Ammon's horn (tissue), 1 donor: Measurements from ENCODE around the gene RNF126.
"Not testable (repeated sequence)": the region's sequence is repeated elsewhere in the genome, so short reads cannot be mapped to it uniquely, and the experiment has no call there.

Source experiments
- DNase-seq: peaks from one replicate; pipeline ENCODE4 v3.0.0-alpha.2; 2016; ENCODE audit warnings: low spot score

The RNF126 gene

GRCh38 chr19:662962-663681 is at the start of gene RNF126:
Gene RNF126, minus strand, starts transcription at chr19:663214. Its CDS starts 93 bp downstream, at chr19:663121.
- peak; percentile 94 for DNase-seq

GRCh38 chr19:711254-711653 is 48.2 kb upstream of the RNF126 start:
- DNase-seq = no peak

- DNase-seq = no peak
Measured at GRCh38 chr19:710767-711166, 47.8 kb upstream of the RNF126 start.

- no peak for DNase-seq
Measured at GRCh38 chr19:709965-710571, 47.1 kb upstream of the RNF126 start.

GRCh38 chr19:709196-709964 is 46.4 kb upstream of the RNF126 start:
- DNase-seq = no peak

- DNase-seq = no peak
Measured at GRCh38 chr19:708154-709143, 45.4 kb upstream of the RNF126 start, which contains the start of gene PALM. Gene PALM, plus strand, starts transcription at chr19:708935. Its CDS starts 212 bp downstream, at chr19:709147.

- no peak for DNase-seq
Measured at GRCh38 chr19:704447-704741, 41.4 kb upstream of the RNF126 start.

GRCh38 chr19:703651-704446 is 40.8 kb upstream of the RNF126 start:
- no peak for DNase-seq

GRCh38 chr19:703329-703650 is 40.3 kb upstream of the RNF126 start:
- no peak for DNase-seq

GRCh38 chr19:702847-703246 is 39.8 kb upstream of the RNF126 start:
- DNase-seq = not testable (repeated sequence)

GRCh38 chr19:699885-700284 is 36.9 kb upstream of the RNF126 start:
- DNase-seq = not testable (repeated sequence)

GRCh38 chr19:698529-698928 is 35.5 kb upstream of the RNF126 start:
- not testable (repeated sequence) for DNase-seq

GRCh38 chr19:695352-695949 is 32.4 kb upstream of the RNF126 start, which contains the start of gene PRSS57:
Gene PRSS57, minus strand, starts transcription at chr19:695452. Its CDS starts 22 bp downstream, at chr19:695430.
- no peak for DNase-seq

- DNase-seq = no peak
Measured at GRCh38 chr19:694481-695351, 31.7 kb upstream of the RNF126 start.

- no peak for DNase-seq
Measured at GRCh38 chr19:690203-690602, 27.2 kb upstream of the RNF126 start.

- no peak for DNase-seq
Measured at GRCh38 chr19:688992-689391, 26.0 kb upstream of the RNF126 start.

- DNase-seq = no peak
Measured at GRCh38 chr19:688214-688613, 25.2 kb upstream of the RNF126 start.

GRCh38 chr19:687569-688166 is 24.7 kb upstream of the RNF126 start:
- DNase-seq = no peak

- DNase-seq = no peak
Measured at GRCh38 chr19:686589-687297, 23.7 kb upstream of the RNF126 start.
